Measurements from ENCODE around the gene SMYD2.

Gene SMYD2

GRCh38 chr1:214303141-214303930, 22.4 kb downstream of the SMYD2 start:
- no peak for DNase-seq (ENCODE audit: low read depth)

- no peak for DNase-seq (ENCODE audit: low read depth)
Observed at GRCh38 chr1:214305164-214305751, 24.3 kb downstream of the SMYD2 start.

- no peak for DNase-seq (ENCODE audit: low read depth)
Observed at GRCh38 chr1:214306269-214306668, 25.3 kb downstream of the SMYD2 start.

GRCh38 chr1:214310010-214310409, 29.1 kb downstream of the SMYD2 start:
- DNase-seq (ENCODE audit: low read depth), result no peak

GRCh38 chr1:214310777-214311690, 30.1 kb downstream of the SMYD2 start:
- DNase-seq (ENCODE audit: low read depth), result no peak

- no peak for DNase-seq (ENCODE audit: low read depth)
Observed at GRCh38 chr1:214312530-214313051, 31.6 kb downstream of the SMYD2 start.

- no peak for DNase-seq (ENCODE audit: low read depth)
Observed at GRCh38 chr1:214314178-214314843, 33.4 kb downstream of the SMYD2 start.

GRCh38 chr1:214316593-214316992, 35.6 kb downstream of the SMYD2 start:
- DNase-seq (ENCODE audit: low read depth), result no peak

- no peak for DNase-seq (ENCODE audit: low read depth)
Observed at GRCh38 chr1:214317300-214317699, 36.3 kb downstream of the SMYD2 start.

GRCh38 chr1:214317734-214318133, 36.8 kb downstream of the SMYD2 start:
- no peak for DNase-seq (ENCODE audit: low read depth)

GRCh38 chr1:214318356-214318755, 37.4 kb downstream of the SMYD2 start:
- DNase-seq (ENCODE audit: low read depth), result no peak

GRCh38 chr1:214318956-214319736, 38.2 kb downstream of the SMYD2 start:
- no peak for DNase-seq (ENCODE audit: low read depth)

- no peak for DNase-seq (ENCODE audit: low read depth)
Observed at GRCh38 chr1:214319938-214320337, 39.0 kb downstream of the SMYD2 start.

GRCh38 chr1:214321705-214322453, 40.9 kb downstream of the SMYD2 start:
- DNase-seq (ENCODE audit: low read depth), result no peak

- DNase-seq (ENCODE audit: low read depth), result no peak
Observed at GRCh38 chr1:214324896-214325800, 44.2 kb downstream of the SMYD2 start.

- no peak for DNase-seq (ENCODE audit: low read depth)
Observed at GRCh38 chr1:214326406-214326805, 45.4 kb downstream of the SMYD2 start.

GRCh38 chr1:214327514-214327913, 46.6 kb downstream of the SMYD2 start:
- DNase-seq (ENCODE audit: low read depth), result no peak

GRCh38 chr1:214328770-214329469, 48.0 kb downstream of the SMYD2 start:
- peak; percentile 65 for DNase-seq (ENCODE audit: low read depth)

All from activated T-cell treated with anti-CD3 and anti-CD28 coated beads for 48 hours (primary cell).